ENCODE data around the gene PPFIBP1.
"Not testable (repeated sequence)": the region's sequence is repeated elsewhere in the genome, so short reads cannot be mapped to it uniquely, and the experiment has no call there.

PPFIBP1 gene

GRCh38 chr12:27631813-27632491 is 107.9 kb downstream of the PPFIBP1 start:
- DNase-seq = no peak

GRCh38 chr12:27635349-27635972 is 111.5 kb downstream of the PPFIBP1 start:
- no peak for DNase-seq

GRCh38 chr12:27636569-27636968 is 112.6 kb downstream of the PPFIBP1 start:
- not testable (repeated sequence) for DNase-seq

GRCh38 chr12:27637524-27637923 is 113.5 kb downstream of the PPFIBP1 start:
- no peak for DNase-seq

- no peak for DNase-seq
These were observed 115.3 kb downstream of the PPFIBP1 start for GRCh38 chr12:27639265-27639664.

GRCh38 chr12:27640566-27641200 is 116.7 kb downstream of the PPFIBP1 start:
- DNase-seq = not testable (repeated sequence)

GRCh38 chr12:27642361-27642760 is 118.4 kb downstream of the PPFIBP1 start:
- not testable (repeated sequence) for DNase-seq

GRCh38 chr12:27642892-27643291 is 118.9 kb downstream of the PPFIBP1 start:
- DNase-seq = not testable (repeated sequence)

- DNase-seq = no peak
These were observed 120.3 kb downstream of the PPFIBP1 start for GRCh38 chr12:27644158-27644845.

GRCh38 chr12:27645671-27646070 is 121.7 kb downstream of the PPFIBP1 start:
- no peak for DNase-seq

GRCh38 chr12:27646149-27646548 is 122.1 kb downstream of the PPFIBP1 start:
- no peak for DNase-seq

GRCh38 chr12:27650011-27650410 is 126.0 kb downstream of the PPFIBP1 start:
- no peak for DNase-seq

- no peak for DNase-seq
These were observed 127.2 kb downstream of the PPFIBP1 start for GRCh38 chr12:27651201-27651600.

- DNase-seq = no peak
These were observed 128.3 kb downstream of the PPFIBP1 start for GRCh38 chr12:27652174-27652763.

GRCh38 chr12:27653661-27654060 is 129.7 kb downstream of the PPFIBP1 start:
- no peak for DNase-seq

GRCh38 chr12:27655476-27655875 is 131.5 kb downstream of the PPFIBP1 start:
- not testable (repeated sequence) for DNase-seq

GRCh38 chr12:27657296-27657695 is 133.3 kb downstream of the PPFIBP1 start:
- DNase-seq = no peak

- no peak for DNase-seq
These were observed 141.7 kb downstream of the PPFIBP1 start for GRCh38 chr12:27665704-27666103.

GRCh38 chr12:27666510-27666909 is 142.5 kb downstream of the PPFIBP1 start:
- no peak for DNase-seq

- DNase-seq = no peak
These were observed 143.5 kb downstream of the PPFIBP1 start for GRCh38 chr12:27667540-27667939.

GRCh38 chr12:27672051-27672450 is 148.0 kb downstream of the PPFIBP1 start:
- no peak for DNase-seq

- DNase-seq = no peak
These were observed 148.6 kb downstream of the PPFIBP1 start for GRCh38 chr12:27672643-27673042.

GRCh38 chr12:27673101-27673718 is 149.2 kb downstream of the PPFIBP1 start:
- DNase-seq = no peak

Measured in activated effector memory CD4-positive, alpha-beta T cell treated with Interleukin-2 at 50 U/mL for 16 hours (primary cell).